Measurements from ENCODE around the gene DAPP1. TPM values are rescaled to one million over a fixed set of nuclear protein-coding genes. Genes with fewer than 3 reads are reported as not detected.

The DAPP1 gene
- total RNA-seq, 1 donor from 2014 or later = not detected

DNA sequence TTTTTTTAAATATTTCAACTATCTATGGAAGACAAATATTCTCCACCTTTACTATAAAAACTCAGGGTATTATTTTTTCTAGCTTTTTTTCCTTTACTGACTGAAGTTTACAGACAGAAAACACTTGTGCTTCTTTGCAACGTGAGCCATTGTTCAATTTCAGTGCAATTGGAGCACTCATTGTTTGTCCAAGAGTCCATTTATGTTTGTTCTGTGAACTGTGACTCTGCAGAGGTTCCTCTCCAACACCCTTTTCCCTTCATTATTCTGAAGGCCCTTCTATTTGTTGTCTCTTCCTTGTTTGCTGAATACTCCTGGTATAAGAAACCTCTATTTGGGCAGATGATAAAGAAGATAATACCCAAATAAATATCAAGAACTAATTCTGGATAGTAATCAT is 37.4 kb downstream of the DAPP1 start:
- no peak for DNase-seq (ENCODE audit: low read depth in 2 of 2)

DNA sequence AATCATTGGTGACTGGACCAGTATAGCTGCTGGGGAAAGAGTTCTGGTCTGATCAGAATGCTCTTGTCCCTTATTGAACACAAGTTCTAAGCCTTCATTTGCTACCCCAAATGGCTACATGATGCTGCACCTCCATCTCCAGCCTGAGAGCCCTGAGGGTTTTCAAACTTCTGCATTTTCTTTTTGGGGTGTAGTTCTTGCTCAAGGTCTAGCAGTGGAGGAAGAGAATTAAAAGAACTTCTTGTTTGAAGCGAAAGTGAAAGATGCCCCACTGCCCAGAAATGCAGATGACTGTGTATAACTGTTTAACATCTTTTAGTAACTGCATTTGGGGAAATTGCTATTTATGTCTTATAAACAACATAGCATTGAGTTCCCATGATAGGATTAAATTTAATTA is 39.1 kb downstream of the DAPP1 start:
- DNase-seq (ENCODE audit: low read depth in 2 of 2) = no peak

DNA sequence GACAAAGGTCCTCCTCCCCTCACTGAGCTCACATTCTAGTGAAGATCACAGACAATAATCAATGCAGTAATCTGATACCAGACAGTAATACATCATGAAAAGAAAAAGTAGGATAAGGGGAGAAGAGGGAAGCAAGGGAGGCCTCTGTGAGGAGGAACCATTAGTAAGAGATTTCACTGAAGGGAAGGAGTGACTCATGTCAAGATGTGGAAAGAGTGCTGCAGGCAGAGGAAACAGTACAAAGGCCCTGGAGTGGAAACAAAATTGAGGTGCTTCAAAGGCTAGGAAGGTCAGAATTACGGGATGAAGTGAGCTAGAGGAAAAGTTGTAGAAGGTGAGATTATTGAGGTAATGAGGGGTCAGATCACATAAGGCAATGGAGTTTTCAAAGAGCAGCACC is 39.5 kb downstream of the DAPP1 start:
- DNase-seq (ENCODE audit: low read depth in 2 of 2) = peak in 1 of 2 donors; percentile 6

DNA sequence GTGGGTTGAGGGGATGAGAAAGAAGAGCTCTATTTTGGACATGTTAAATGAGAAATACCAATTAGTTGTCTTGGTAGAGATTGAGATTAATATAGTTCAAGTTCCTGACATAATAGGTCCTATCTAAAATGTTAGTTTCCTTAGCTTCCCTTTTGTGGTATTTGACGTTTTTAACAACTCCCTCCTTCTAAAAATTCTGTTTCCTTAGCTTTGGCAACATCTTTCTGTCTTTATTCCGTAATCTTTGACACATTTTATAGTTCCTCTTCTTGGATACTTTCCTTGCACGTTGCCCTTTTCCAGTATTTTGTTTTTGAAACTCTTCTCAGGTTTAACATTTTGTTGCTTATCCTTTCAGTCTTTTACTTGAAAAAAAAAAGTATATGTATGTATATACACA is 40.7 kb downstream of the DAPP1 start:
- DNase-seq (ENCODE audit: low read depth in 2 of 2) = no peak

DNA sequence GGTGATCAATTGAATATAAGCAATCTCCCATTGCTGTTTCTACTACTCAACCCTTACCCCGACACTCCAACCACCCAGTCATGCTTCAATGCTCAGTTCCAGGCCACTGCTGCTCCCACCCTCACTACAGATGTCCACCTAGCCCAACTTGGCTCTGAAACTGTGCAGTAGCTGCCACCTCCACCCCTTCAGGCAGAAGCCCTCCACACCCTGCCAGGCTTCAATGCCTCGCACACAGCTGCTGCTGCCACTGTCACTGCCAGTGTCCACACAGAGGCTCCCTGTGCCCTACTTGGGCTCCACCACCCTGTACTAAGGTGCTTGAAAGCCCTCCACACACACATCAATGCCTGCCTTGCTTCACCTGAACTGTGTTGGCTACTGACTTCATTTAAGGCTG is 43.0 kb downstream of the DAPP1 start:
- no peak for DNase-seq (ENCODE audit: low read depth in 2 of 2)

DNA sequence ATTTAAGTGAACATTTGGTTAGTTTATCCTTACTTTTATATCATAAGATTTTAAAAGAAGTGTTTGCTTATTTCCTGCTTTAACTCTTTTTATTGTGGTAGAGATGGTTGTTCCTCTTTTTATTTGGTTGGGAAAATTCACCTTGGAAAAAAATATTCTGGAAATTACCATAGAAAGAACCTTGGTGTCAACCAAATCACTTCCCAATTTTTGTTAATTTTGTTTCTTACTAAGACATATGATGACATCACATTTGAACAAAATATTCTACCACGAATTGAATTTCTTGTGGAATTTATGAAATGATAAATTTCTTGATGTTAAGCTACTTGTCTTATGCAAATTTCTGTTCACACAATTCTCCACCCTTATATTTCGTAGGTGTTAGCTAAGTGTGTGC is 43.9 kb downstream of the DAPP1 start:
- DNase-seq (ENCODE audit: low read depth in 2 of 2) = no peak

DNA sequence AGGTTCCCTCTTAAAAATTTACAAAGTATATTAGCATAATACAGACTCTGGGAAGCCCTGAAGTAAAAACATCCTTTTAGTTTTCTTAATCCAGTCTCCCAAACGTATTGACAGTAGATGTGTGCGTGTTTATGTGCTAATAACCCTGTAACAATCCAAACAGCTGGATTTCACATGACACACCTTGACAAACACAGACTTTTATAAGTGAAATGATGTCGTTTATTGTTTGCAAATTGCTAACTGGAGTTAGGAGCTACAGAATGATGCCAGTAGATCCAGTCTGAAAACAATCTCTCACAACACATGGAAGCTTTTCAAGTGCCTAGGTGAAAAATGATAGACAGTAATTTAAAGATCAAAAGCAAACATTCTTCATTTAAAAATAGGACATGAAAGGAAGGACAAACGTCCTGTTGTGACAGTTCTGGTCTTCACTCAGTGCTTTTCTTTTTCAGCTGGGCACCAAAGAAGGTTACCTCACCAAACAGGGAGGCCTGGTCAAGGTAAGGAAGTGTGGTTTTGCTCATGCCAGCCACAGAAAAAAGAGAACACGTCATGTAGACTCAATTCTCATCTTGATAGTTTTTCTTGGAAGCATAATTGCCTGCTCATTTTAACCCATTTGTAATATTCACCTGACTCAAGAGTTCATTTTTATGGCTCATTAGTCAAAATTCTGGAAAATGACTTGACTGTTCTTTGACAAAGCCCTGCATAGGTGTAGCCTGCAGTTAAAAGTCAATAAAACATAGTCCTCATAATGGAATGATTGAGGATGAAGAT is 44.7 kb downstream of the DAPP1 start:
- no peak for DNase-seq (ENCODE audit: low read depth in 2 of 2)

DNA sequence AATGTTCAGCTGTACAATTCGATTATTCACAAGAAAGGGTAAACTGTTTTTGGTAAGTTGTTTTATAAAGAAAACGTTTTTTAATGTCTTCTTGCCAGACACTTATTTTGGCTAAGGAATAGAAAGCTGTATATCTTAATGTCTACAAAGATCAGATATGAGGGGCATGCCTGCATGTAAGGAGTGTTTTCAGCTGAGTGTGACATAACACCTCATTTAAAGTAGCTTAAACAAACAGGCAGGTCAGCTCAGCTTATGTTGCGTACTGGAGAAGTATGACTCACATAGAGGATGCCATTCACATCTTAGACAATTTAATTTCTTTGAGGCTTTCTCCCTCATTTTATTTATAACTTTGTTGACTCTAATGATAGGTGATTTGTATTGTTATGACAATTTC is 47.2 kb downstream of the DAPP1 start:
- peak in 1 of 2 donors; percentile 7 for DNase-seq (ENCODE audit: low read depth in 2 of 2)

DNA sequence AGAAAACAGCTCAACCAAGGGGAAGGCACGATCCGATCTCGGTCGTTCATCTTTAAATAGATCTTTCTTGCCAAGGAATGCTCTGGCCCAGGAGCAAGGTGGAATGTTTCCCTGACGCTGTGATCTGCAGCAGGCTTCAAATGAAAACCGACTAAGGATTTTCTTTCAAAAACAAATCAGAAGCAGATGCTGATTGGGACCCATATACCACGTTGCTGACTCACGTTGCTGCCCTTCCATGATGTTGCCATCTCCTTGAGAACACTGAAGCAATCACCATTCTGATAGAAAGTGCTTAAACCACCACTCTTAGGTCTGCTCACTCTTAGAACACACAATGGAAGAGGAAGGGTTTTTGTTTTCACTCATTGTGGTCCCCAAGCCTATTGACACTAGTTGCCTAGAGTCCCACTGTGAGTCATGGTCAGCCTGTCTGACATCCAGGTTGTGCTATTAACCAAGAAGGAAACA is 51.5 kb downstream of the DAPP1 start:
- DNase-seq (ENCODE audit: low read depth in 2 of 2) = peak in 1 of 2 donors; percentile 1

DNA sequence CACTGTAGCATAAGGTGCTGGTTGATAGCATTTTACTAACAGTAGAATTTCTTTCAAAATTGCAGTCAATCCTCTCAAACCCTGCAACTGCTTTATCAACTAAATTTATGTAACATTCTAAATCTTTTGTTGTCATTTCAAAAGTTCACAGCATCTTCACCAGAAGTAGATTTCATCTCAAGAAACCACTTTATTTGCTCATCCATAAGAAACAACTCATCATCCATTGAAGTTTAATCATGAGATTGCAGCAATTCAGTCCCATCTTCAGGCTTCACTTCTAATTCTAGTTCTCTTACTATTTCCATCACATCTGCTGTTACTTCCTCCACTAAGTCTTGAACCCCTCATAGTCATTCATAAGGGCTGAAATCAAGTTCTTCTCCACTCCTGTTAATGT is 55.9 kb downstream of the DAPP1 start:
- no peak for DNase-seq (ENCODE audit: low read depth in 2 of 2)

DNA sequence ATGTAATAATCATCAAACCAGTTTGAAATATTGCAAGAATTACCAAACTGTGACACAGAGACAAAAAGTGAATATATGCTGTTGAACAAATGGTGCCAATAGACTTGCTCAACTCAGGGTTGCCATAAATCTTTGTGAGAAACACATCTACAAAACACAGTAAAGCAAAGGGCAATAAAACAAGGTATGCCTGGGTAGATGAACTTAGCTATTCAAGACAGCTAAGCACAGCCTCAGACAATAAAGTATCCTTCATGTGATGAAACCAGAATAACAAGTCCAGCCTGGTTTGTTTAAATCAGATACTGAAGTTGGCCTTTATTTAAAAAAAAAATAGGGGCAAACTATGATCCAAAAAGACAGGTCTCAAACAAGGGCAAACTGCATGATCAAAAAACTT is 58.4 kb downstream of the DAPP1 start:
- no peak for DNase-seq (ENCODE audit: low read depth in 2 of 2)

DNA sequence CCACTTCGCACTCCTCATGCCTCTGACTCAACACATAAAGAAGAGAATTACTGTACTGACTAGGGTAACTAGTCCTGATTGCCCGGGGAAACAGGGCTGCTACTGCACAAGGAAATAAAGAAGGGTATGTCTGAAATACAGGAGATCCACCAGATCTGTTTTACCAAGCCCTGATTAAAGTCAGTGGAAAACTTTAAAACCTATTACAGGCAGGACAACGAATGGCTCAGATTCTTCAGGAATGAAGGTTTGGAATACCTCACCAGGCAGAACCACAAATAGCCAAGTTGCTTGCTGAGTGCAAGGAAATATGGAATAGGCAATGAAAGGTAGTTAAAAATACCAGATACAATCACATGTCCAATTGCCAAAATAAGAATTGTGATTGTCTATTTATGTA is 60.3 kb downstream of the DAPP1 start:
- DNase-seq (ENCODE audit: low read depth in 2 of 2) = no peak

DNA sequence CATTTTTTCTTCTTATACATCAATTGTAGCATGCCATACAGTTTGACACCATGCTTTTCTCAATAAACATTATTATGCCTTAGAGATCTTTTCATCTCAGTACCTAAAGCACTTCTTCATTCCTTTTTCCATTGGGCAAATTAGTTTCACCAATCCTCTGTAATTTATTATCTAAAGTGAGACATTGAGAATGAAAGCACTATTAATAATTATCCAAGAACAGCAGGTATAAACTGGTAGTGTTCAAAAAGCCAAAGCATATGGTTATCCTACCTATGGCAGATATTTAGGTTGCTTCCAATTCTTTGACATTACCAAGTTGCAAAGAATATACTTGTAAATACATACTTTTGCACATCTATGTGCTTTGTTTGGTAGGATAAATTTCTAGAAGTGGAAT is 62.0 kb downstream of the DAPP1 start:
- no peak for DNase-seq (ENCODE audit: low read depth in 2 of 2)

DNA sequence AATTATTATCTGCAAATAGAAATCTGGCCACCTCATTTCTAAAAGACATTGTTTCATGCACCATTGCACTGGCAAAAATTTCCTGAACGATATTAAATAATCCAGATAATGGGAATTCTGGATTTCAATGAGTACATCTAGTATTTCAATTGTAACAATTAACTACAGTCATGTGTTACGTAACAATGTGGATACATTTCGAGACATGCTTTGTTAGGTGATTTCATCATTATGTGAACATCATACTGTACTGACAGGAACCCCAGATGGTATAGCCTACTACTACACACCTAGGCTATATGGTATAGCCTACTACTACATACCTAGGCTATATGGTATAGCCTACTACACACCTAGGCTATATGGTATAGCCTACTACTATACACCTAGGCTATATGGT is 62.8 kb downstream of the DAPP1 start:
- DNase-seq (ENCODE audit: low read depth in 2 of 2) = no peak

DNA sequence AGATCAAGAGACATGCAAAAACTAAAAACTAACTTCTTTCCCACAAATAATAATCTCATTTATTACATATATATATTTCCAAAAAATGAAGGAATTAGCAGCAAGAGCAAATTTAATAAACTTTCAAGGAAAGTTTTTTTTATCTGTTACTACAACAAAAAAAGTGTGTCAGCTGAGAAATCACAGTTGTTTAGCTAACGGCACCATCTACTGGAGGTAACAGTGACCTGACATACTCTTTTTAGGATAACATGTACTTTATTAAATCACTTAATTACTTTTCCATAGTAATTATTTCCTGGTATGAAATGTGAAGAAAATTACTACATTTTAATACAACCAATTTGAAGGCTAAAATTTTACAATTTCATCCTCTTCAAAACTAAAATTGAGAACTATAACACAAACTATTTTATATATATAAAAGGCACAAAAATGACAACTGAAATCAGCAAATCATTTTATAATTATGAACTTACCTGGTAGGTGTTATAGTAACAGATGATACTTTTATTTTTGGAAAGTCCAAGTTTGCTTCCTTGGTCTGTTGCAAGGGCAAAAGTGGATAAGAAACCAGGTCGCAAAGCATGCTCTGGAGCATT is 68.5 kb downstream of the DAPP1 start:
- DNase-seq (ENCODE audit: low read depth in 2 of 2) = peak; percentile 26 to 40

DNA sequence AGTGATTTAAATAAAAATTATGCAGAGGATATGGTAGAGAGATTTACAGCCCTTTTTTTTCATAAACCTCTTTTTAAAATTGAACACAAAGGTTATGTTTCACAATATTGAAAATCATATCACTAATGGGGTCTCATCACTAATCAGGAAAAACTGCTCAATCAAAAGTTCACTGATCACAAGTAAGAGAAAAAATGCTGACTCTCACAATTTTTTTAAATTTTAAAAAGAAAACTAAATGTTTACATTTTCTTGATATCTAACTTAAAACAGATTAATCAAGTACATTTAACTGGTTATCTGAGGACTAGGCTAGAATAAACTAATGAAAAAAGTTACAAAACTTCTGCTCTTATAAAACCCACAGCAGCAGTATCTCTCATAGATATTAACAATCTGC is 69.1 kb downstream of the DAPP1 start:
- no peak for DNase-seq (ENCODE audit: low read depth in 2 of 2)

DNA sequence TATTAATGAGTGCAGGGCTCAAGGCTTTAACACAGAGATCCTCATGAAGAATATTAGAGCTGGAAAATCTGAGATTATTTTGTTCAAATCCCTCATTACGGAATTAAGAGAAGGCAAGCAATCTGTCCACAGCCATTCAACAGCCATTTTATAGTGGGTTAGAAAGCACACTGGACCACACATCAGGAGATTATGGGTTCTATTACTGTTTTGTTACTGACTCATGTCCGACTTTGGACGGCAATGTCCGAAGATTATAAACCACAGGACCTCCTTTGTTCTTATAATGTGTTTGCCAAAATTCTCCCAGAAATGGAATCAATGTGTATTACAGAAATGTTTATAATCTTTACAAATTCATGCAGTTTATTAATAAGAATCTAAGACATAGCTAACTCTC is 69.5 kb downstream of the DAPP1 start:
- no peak for DNase-seq (ENCODE audit: low read depth in 2 of 2)

DNA sequence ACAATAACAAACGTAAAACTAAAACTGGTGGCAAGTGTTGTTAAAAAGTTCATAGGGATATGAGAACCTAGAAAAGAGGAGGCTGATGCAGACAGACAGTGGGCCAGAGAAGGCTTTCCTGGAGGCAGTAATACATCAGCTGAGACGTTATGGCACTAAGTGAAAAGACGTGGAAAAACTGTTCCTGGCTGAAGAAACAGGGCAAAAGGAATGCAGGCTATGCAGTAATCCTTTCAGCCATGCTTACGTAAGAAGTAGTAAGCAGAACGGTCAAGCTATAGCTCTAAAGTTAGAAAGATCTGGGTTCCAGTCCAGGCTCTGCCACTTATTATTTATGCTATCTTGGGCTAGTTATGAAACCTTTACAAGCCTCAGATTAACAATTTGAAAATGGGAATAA is 71.2 kb downstream of the DAPP1 start:
- no peak for DNase-seq (ENCODE audit: low read depth in 2 of 2)

DNA sequence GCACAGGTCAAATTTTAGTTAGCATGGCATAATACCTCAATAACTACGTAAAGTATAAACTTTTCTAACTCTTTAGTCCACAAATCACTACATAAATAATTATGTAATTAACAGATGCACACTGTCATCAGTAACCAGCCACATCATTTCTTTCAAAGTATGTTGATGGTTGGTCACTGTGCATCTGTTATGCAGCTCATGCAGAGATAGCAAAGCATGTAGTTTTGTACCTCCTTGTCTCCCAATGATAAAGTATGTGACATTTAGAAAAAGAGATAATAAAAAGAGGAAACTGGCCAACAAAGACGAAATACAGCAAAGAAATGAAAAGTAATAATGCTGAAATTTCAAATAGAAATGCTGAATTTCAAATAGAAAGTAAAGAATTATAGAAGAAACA is 74.7 kb downstream of the DAPP1 start:
- no peak for DNase-seq (ENCODE audit: low read depth in 2 of 2)

DNA sequence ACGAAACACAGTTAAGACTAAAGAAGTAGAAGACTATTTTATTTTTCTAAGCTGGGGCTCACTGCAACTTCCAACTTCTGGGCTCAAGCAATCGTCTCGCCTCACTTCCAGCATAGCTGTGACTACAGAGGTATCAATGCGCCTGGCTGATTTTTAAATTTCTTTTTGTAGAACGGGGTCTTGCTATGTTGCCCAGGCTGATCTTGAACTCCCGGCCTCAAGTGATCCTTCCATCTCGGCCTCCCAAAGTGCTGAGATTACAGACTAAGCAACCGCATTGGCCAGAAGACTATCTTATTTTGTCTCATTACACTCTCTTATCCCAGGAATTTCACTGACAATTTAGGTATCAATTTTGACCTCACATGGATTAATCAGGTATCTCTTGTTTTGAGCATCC is 76.4 kb downstream of the DAPP1 start:
- no peak for DNase-seq (ENCODE audit: low read depth in 2 of 2)

DNA sequence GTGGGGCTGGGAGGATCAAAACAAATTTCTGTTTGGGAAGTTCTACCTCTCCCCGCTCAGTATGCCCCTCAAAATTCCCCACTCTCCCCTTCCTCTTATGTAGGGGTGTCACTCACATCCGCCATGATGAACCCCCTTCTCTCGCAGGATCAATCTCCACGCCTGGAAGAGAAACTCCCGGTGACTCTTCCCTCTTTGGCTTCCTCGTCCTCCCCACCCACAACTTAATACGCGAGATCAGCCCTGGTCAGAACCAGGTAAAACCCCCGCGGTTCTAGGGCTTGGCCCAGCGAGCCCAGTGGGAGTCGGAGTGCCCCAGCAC is 77.2 kb downstream of the DAPP1 start:
- DNase-seq (ENCODE audit: low read depth in 2 of 2) = no peak

DNA sequence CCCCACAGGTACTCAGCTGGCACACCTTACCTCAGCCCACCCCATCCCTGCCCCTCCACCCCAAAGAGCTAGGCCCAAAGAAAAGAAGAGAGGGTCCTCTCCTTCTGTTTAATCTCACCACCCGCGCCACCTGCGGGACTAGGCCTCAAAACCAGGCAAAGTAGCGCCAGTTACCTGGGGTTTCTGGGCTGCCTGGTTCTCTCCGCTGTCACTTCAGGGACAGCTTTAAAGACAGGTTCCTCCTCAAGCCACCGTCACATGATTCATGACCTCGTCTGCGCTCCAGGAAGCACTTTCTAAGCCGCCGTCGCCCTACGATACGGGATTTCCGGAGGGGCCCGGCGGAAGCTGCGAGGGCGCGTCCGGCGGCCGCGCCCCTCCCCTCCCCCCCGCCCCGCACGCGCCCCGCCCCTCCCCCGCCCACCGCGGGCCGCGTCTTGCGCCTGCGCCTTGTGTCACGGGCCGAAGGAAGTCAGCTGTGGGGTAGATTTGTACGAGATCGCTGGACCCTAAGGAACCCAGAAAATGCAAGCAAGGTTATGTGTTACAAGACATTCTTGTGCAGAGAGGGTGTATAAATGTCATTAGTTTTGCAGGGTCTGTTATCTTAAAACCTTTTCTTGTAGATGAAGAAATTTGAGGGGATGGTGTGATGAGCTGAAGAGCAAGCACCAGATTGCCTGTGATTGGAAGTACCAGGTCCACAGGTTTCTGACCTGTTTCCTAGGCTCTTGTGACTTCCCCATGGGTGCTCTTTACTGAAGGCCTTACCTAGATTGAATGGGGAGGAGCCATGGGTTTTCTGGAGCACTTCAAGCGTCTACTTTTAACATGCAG is 77.8 kb downstream of the DAPP1 start, which contains the start of gene LAMTOR3:
Gene LAMTOR3 (minus strand): TSS at position 267 of the 837 bp plus-strand sequence. CDS start 464 bp downstream, outside the sequence.
- DNase-seq (ENCODE audit: low read depth in 2 of 2) = peak; percentile 75 to 90

All from dermis microvascular lymphatic vessel endothelial cell (primary cell).